HAP-1 (cell line): ENCODE measurements around the gene PRDX1.
"Not testable (repeated sequence)": the region's sequence is repeated elsewhere in the genome, so short reads cannot be mapped to it uniquely, and the experiment has no call there.

Source experiments
- DNase-seq, 2 experiments: peaks; one replicate each; pipeline ENCODE4 v3.0.0-alpha.2; 2016 to 2020; ENCODE audit warnings: low spot score in 2 of 2
- H3K27me3 ChIP-seq: fragments of 250-450 bp; sonication (Bioruptor Pico); 2 replicates; pipeline ENCODE4 v1.5.1; 2020; ENCODE audit warnings: low read depth, mild to moderate bottlenecking, moderate library complexity
- H3K36me3 ChIP-seq: fragments of 250-450 bp; sonication (Bioruptor Pico); replicated peaks from 2 replicates; pipeline ENCODE4 v1.5.1; 2020; ENCODE audit warnings: mild to moderate bottlenecking
- H3K4me1 ChIP-seq: fragments of 250-450 bp; sonication (Bioruptor Pico); 2 replicates; pipeline ENCODE4 v1.5.1; 2020; ENCODE audit warnings: mild to moderate bottlenecking
- H3K4me3 ChIP-seq: fragments of 250-450 bp; sonication (Bioruptor Pico); 2 replicates; pipeline ENCODE4 v1.5.1; 2020; ENCODE audit warnings: mild to moderate bottlenecking, moderate library complexity
- H3K9me3 ChIP-seq: fragments of 250-450 bp; sonication (Bioruptor Pico); 2 replicates; pipeline ENCODE4 v1.5.1; 2020; ENCODE audit warnings: mild to moderate bottlenecking, moderate library complexity
- in situ Hi-C: fragments of 300-500 bp; cut with MboI; formaldehyde crosslinking; loops from 3 replicates; pipeline ENCODE4 v1.14.3; 2020; ENCODE audit warnings: low sequenced_read_pairs, inconsistent platforms, mixed read lengths

The PRDX1 gene

DNA sequence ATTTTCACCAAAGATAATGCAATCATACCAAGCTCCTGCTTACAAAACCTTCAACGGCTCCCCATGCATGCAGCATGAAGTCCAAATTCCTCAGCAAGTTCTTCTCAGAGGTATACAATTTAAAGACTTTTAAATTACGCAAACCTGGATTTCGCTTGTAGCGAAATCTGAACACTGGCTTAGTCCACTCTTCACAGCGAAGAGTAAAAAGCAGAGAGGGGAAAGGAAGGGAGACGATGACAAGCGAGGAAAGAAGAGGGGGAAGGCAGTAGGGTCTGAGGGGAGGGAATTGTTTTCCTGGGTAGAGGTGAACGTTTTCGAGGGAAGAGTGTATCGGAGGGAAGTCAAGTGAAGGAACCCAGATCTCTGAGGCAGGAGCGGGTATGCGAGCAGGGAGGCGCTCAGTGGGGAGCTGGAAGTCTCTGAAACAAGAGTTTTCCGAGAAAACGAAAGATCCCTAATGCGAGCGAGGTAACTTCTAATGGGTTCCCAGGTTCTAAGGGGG lies 31.5 kb downstream of the PRDX1 start:
- H3K27me3 ChIP-seq: no peaks in the 10 kb centered on the region
- peak overlapping the region; percentile 69 for H3K4me3 ChIP-seq
- H3K4me1 ChIP-seq: peaks cover 16% of the 10 kb centered on the region
- no peaks in the 10 kb centered on the region; the same call in 1 of the 2 replicates for H3K36me3 ChIP-seq
- H3K9me3 ChIP-seq: no peaks in the 10 kb centered on the region
- peak in 1 of 2 experiments; percentile 22 for DNase-seq
- in situ Hi-C loops: loop anchor here (5.0 to 10.0 kb wide), 3 partner anchors 143 to 655 kb away; partner anchors contain the start of genes HECTD3 and UROD

GRCh38 chr1:45489379-45489778 lies 32.3 kb downstream of the PRDX1 start:
- H3K27me3 ChIP-seq, DNase-seq, in situ Hi-C loops, H3K36me3 ChIP-seq, H3K4me3 ChIP-seq, H3K9me3 ChIP-seq: not testable (repeated sequence)
- peaks cover 16% of the 10 kb centered on the region for H3K4me1 ChIP-seq

- Histone ChIP-seq H3K4me3 (no peak overlapping the region), H3K36me3 (no peaks in the 10 kb centered on the region; the same call in 1 of the 2 replicates), H3K27me3 (no peaks in the 10 kb centered on the region), H3K9me3 (no peaks in the 10 kb centered on the region), H3K4me1 (peaks cover 16% of the 10 kb centered on the region)
- in situ Hi-C loops: no loop called here
- DNase-seq: no peak
Measured at GRCh38 chr1:45488666-45489377, 32.9 kb downstream of the PRDX1 start.

- Histone ChIP-seq H3K4me1 (peaks cover 16% of the 10 kb centered on the region), H3K9me3 (no peaks in the 10 kb centered on the region), H3K27me3 (no peaks in the 10 kb centered on the region), H3K4me3 (no peak overlapping the region), H3K36me3 (no peaks in the 10 kb centered on the region)
- in situ Hi-C loops: no loop called here
- no peak for DNase-seq
Measured at GRCh38 chr1:45485949-45486348, 35.7 kb downstream of the PRDX1 start.

DNA sequence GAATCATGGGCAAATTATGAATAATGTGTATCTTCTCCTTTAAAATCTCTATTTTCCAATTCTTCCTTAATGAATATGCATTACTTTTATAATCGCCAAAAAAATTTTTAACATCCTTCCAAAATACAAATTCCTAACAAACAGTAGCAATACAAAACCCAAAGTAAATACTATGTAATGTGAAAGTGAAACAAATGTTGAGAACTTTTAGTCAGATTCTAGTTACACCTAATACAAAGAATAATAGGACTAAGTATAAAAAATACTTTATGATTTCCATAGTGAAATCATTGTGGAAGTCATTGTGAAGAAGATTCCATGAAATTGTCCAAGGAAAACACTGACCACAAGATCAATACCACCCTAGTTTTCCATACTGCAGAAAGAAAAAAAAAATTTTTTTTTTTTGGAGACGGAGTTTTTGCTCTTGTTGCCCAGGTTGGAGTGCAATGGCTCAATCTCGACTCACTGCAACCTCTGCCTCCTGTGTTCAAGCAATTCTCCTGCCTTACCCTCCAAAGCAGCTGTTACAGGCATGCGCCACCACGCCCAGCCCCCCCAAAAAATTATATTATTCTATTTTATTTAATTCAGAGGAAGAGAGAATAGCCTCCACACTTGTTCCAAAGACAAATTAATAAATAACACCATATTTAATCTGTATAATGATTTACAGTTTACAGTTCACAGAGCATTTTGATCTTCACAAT lies 42.5 kb downstream of the PRDX1 start:
- in situ Hi-C loops: no loop called here
- H3K9me3 ChIP-seq: no peaks in the 10 kb centered on the region
- no peaks in the 10 kb centered on the region for H3K27me3 ChIP-seq
- DNase-seq: no peak
- no peaks in the 10 kb centered on the region for H3K4me1 ChIP-seq
- H3K4me3 ChIP-seq: no peak overlapping the region
- no peaks in the 10 kb centered on the region for H3K36me3 ChIP-seq

- no peaks in the 10 kb centered on the region for H3K27me3 ChIP-seq
- no peaks in the 10 kb centered on the region for H3K9me3 ChIP-seq
- H3K36me3 ChIP-seq: no peaks in the 10 kb centered on the region
- no peak for DNase-seq
- no peak overlapping the region for H3K4me3 ChIP-seq
- no peaks in the 10 kb centered on the region for H3K4me1 ChIP-seq
- in situ Hi-C loops: no loop called here
Measured at GRCh38 chr1:45478121-45478814, 43.4 kb downstream of the PRDX1 start.

DNA sequence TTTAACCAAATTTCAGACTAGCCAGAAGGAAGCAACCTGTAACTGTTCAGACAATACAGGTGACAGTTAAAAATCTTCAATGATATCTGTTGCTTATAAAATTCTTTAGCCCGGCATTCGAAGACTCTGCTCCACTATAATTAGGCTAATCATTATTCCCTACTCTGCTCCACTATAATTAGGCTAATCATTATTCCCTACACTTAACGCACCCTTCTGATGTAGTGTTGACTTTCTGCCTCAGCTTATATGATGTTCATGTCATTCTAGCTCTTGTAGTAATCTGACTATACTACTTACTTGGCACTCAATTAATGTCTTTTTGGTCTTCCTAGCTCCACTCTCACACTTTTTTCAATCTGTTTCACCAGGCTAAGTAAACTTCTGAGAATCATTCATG lies 44.0 kb downstream of the PRDX1 start:
- Histone ChIP-seq H3K4me1 (no peaks in the 10 kb centered on the region), H3K9me3 (no peaks in the 10 kb centered on the region), H3K4me3 (no peak overlapping the region), H3K36me3 (no peaks in the 10 kb centered on the region), H3K27me3 (no peaks in the 10 kb centered on the region)
- no peak for DNase-seq
- in situ Hi-C loops: no loop called here

- DNase-seq, in situ Hi-C loops, H3K4me3 ChIP-seq: not testable (repeated sequence)
Measured at GRCh38 chr1:45474194-45474593, 47.5 kb downstream of the PRDX1 start.

GRCh38 chr1:45473302-45473701 lies 48.4 kb downstream of the PRDX1 start:
- H3K4me3 ChIP-seq: no peak overlapping the region
- H3K4me1 ChIP-seq: no peaks in the 10 kb centered on the region
- H3K9me3 ChIP-seq: no peaks in the 10 kb centered on the region
- no peaks in the 10 kb centered on the region for H3K27me3 ChIP-seq
- no peak for DNase-seq
- in situ Hi-C loops: no loop called here
- H3K36me3 ChIP-seq: no peaks in the 10 kb centered on the region

More at GRCh38 chr1:45474194-45474593, 47.5 kb downstream of the PRDX1 start:
- not testable (repeated sequence) for H3K4me1 ChIP-seq, H3K27me3 ChIP-seq, H3K36me3 ChIP-seq, H3K9me3 ChIP-seq

DNA sequence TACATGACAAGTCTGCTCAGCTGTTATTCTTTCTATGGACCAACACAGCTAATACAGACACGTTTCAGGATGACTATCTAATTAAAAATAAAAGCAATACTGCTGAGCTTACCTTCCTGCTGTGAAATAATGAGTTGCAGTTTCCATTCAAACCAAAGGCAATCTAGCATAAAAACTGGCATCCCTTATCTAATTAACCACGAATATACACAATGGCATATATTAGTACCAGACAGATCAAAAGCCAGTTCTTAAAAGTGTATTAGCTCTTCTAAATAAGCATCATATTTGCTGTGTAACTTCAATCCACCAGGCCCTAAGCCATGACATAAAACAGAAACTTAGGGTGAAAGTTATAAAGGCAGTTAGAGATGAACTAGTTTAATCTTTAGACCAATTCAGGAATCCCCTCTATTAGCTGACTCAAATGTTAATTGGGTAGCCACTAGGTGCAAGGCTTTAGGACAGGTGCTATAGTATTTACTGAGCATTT lies 51.3 kb downstream of the PRDX1 start:
- Histone ChIP-seq H3K4me1 (no peaks in the 10 kb centered on the region), H3K9me3 (no peaks in the 10 kb centered on the region), H3K4me3 (no peak overlapping the region), H3K27me3 (no peaks in the 10 kb centered on the region), H3K36me3 (no peaks in the 10 kb centered on the region)
- DNase-seq: no peak
- in situ Hi-C loops: no loop called here

DNA sequence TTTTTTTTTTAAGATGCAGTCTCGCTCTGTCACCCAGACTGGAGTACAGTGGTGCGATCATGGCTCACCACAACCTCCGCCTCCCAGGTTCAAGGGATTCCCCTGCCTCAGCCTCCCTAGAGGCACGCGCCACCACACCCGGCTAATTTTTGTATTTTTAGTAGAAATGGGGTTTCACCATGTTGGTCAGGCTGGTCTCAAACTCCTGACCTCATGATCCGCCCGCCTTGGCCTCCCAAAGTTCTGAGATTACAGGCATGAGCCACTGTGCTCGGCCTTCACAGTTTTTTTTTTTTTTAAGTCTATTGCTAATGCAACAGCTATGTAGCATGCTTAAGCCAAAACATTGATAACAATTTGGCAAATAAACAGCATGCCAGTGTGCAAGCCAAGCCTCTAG lies 54.3 kb downstream of the PRDX1 start:
- in situ Hi-C loops: not testable (repeated sequence)

GRCh38 chr1:45465277-45465676 lies 56.4 kb downstream of the PRDX1 start:
- no peak for DNase-seq
- H3K4me3 ChIP-seq: no peak overlapping the region
- no peaks in the 10 kb centered on the region for H3K4me1 ChIP-seq
- in situ Hi-C loops: no loop called here
- H3K36me3 ChIP-seq: no peaks in the 10 kb centered on the region
- H3K9me3 ChIP-seq: no peaks in the 10 kb centered on the region
- H3K27me3 ChIP-seq: no peaks in the 10 kb centered on the region

More for the DNA sequence above, 54.3 kb downstream of the PRDX1 start:
- not testable (repeated sequence) for H3K4me3 ChIP-seq, H3K9me3 ChIP-seq, H3K36me3 ChIP-seq, DNase-seq, H3K4me1 ChIP-seq, H3K27me3 ChIP-seq
